Esophagus squamous epithelium (tissue), 4 donors: ENCODE data around the gene MGA.

ENCODE experiments used
- CTCF ChIP-seq, 6 experiments: fragments of 450-650 bp in 4 of 6; fragments of 200-600 bp in 2 of 6; sonication (generic) in 2 of 6; IDR thresholded peaks; one replicate each; pipeline ENCODE4 v1.5.1; 2016 to 2019; ENCODE audit warnings: antibody characterized with exemption in 6 of 6, mild to moderate bottlenecking in 4 of 6, moderate library complexity in 4 of 6
- POLR2A ChIP-seq, 4 donors: fragments of 450-650 bp; IDR thresholded peaks; one replicate each; pipeline ENCODE4 v1.6.1; 2017; ENCODE audit warnings: antibody characterized with exemption in 4 of 4, mild to moderate bottlenecking in 4 of 4, moderate library complexity in 3 of 4

- peak; percentile 49 to 72 (median 58) for TF ChIP-seq CTCF (IDR thresholded peaks at IDR 0.05)
- TF ChIP-seq POLR2A (IDR thresholded peaks at IDR 0.05): peak in 2 of 4 donors; percentile 24 to 79
Observed at GRCh38 chr15:41774062-41774881, 114.1 kb downstream of the MGA start, which contains the start of gene MAPKBP1.
